Effector memory CD4-positive, alpha-beta T cell (primary cell): Measurements from ENCODE around the gene NAT8L.

Experiments
- DNase-seq, 3 donors: peaks; one replicate each; pipeline ENCODE4 v3.0.0-alpha.2; 2020
- H3K27ac ChIP-seq: 2 replicates; pipeline ENCODE4 v1.7.0; 2013; ENCODE audit warnings: mild to moderate bottlenecking, low read length, moderate library complexity; ENCODE audit not compliant: insufficient read depth, poor library complexity, severe bottlenecking
- H3K27me3 ChIP-seq: replicated peaks from 2 replicates; pipeline ENCODE4 v1.7.0; 2013; ENCODE audit warnings: mild to moderate bottlenecking, low read length; ENCODE audit not compliant: insufficient read depth, control insufficient read depth, poor library complexity, severe bottlenecking
- H3K36me3 ChIP-seq: 2 replicates; pipeline ENCODE4 v1.7.0; 2013; ENCODE audit warnings: mild to moderate bottlenecking, low read length, moderate library complexity; ENCODE audit not compliant: control insufficient read depth, insufficient read depth
- H3K4me1 ChIP-seq: 2 replicates; pipeline ENCODE4 v1.7.0; 2013; ENCODE audit warnings: low read length, mild to moderate bottlenecking; ENCODE audit not compliant: control insufficient read depth, insufficient read depth, poor library complexity, severe bottlenecking
- H3K4me3 ChIP-seq: 2 replicates; pipeline ENCODE4 v1.7.0; 2013; ENCODE audit warnings: low read length, low read depth, mild to moderate bottlenecking; ENCODE audit not compliant: insufficient read depth, poor library complexity, severe bottlenecking
- H3K9me3 ChIP-seq: 2 replicates; pipeline ENCODE4 v1.7.0; 2013; ENCODE audit warnings: mild to moderate bottlenecking, low read length, moderate library complexity; ENCODE audit not compliant: control insufficient read depth

NAT8L gene

DNA sequence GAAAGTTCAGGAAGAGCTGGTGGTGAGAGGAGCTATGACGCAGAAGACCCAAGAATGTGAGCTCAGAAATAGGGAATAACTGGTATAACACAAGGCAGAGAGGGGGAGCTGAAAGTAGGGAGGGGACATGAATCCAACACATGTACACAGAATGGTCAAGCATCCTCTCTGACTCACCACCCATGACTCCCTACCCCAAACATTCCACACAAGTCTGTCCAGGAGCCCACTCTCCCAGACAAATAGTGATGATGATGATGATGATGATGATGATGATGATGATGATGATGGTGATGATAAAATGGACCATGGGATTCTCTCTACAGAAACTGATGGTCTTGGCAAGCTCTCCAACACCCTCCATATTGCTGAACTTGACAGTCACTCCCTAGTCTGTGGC lies 46.4 kb downstream of the NAT8L start:
- Histone ChIP-seq H3K4me1 (no peaks in the 10 kb centered on the region), H3K36me3 (no peaks in the 10 kb centered on the region), H3K27me3 (peaks cover 4% of the 10 kb centered on the region), H3K4me3 (no peak overlapping the region), H3K9me3 (peaks cover 16% of the 10 kb centered on the region), H3K27ac (no peak overlapping the region)
- no peak for DNase-seq

GRCh38 chr4:2116687-2117400 lies 57.7 kb downstream of the NAT8L start:
- H3K4me3 ChIP-seq = no peak overlapping the region
- no peaks in the 10 kb centered on the region for H3K36me3 ChIP-seq
- no peak for DNase-seq
- no peaks in the 10 kb centered on the region for H3K4me1 ChIP-seq
- H3K9me3 ChIP-seq = no peaks in the 10 kb centered on the region
- H3K27me3 ChIP-seq = no peaks in the 10 kb centered on the region
- no peak overlapping the region for H3K27ac ChIP-seq
